ENCODE results near the gene NUDT4. TPM values are rescaled to one million over a fixed set of nuclear protein-coding genes. Genes with fewer than 3 reads are reported as not detected.

NUDT4 gene
- total and polyA plus RNA-seq, 9 of the 15 experiments (the other 6 are each of a cell fraction or from before 2014, with no cell fraction given): 38.1 to 164 (median 99.2) TPM

DNA sequence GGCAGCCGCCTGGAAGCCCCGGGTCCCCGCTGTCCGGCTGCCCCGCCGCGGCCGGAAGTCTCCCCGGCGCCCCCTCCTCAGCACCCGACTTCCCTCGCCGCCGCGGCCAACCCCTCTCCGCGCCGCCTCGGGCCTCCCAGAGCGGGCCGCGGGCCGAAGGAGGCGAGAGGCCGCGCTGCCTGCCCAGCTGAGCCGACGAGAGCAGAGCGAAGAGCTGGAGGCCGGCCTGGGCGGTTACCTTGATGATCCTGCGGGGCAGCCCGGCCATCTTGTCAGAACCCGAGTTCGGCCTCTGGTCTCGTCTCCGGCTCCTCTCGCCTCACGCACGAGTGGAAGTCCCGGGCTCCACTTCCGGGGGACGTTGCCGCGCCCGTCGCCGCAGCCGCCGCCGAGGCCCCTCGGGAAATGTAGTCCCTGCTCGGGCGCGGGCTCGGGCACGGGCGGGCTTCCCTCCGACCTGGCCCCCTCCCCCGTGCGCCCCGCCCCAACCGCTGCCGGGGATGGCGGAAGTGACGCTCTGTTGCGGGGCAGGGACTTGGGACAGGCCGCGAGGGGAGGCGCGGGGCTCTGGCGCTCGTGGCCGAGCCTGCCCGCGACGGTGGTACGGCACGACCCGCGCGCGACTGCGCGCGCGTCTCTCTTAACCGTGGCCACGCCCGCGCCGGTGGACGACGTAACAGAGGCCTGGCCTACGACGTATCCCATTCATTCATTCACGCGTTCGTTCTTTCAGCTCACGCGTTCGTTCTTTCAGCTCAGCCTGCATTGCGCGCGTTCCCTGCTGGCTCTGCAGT, 64.1 kb downstream of the NUDT4 start, which contains the start of gene UBE2N (continued):
- TF ChIP-seq ZNF766 (CRISPR knock-in tag; conservative IDR thresholded peaks at IDR 0.05) (peak; percentile 49; the same call in 1 of the 2 replicates), PHF20 (IDR thresholded peaks at IDR 0.05; ENCODE audit: partially characterized antibody) (peak; percentile 34), SIX5 (IDR thresholded peaks at IDR 0.05; ENCODE audit: borderline replicate concordance in 1 of 2, insufficient read depth in 1 of 2, low read depth in 1 of 2, low read length in 2 of 2) (peak; percentile 63 to 76), SETDB1 (IDR thresholded peaks at IDR 0.05; ENCODE audit: low read length) (no peak), MAZ (CRISPR knock-in tag; conservative IDR thresholded peaks at IDR 0.05 in 1 of 2, IDR thresholded peaks at IDR 0.05 in 1 of 2) (peak; percentile 96 to 98), NR2C1 (IDR thresholded peaks at IDR 0.05) (no peak; the same call in 1 of the 2 replicates), NR2C1 (tag; IDR thresholded peaks at IDR 0.05) (peak; percentile 88), POLR2B (IDR thresholded peaks at IDR 0.05; ENCODE audit: low read depth, partially characterized antibody) (peak; percentile 82), ZNF589 (CRISPR knock-in tag; IDR thresholded peaks at IDR 0.05; ENCODE audit: low read depth) (0 out of 2 replicates have a peak, but pooled peaks have one; percentile 18), BRD4 (IDR thresholded peaks at IDR 0.05) (no peak), NBN (IDR thresholded peaks at IDR 0.05; ENCODE audit: low read depth) (0 out of 2 replicates have a peak, but pooled peaks have one; percentile 46), POLR2G (IDR thresholded peaks at IDR 0.05; ENCODE audit: low read depth, low read length) (peak; percentile 95), POLR2A (conservative IDR thresholded peaks at IDR 0.05) (peak; percentile 93), CHD2 (IDR thresholded peaks at IDR 0.05; ENCODE audit: low read depth, low read length) (peak; percentile 90)
- TF ChIP-seq, protein P1, sequence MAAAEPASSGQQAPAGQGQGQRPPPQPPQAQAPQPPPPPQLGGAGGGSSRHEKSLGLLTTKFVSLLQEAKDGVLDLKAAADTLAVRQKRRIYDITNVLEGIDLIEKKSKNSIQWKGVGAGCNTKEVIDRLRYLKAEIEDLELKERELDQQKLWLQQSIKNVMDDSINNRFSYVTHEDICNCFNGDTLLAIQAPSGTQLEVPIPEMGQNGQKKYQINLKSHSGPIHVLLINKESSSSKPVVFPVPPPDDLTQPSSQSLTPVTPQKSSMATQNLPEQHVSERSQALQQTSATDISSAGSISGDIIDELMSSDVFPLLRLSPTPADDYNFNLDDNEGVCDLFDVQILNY (CRISPR knock-in tag; IDR thresholded peaks at IDR 0.05): 0 out of 2 replicates have a peak, but pooled peaks have one; percentile 56
- TF ChIP-seq, protein P2, sequence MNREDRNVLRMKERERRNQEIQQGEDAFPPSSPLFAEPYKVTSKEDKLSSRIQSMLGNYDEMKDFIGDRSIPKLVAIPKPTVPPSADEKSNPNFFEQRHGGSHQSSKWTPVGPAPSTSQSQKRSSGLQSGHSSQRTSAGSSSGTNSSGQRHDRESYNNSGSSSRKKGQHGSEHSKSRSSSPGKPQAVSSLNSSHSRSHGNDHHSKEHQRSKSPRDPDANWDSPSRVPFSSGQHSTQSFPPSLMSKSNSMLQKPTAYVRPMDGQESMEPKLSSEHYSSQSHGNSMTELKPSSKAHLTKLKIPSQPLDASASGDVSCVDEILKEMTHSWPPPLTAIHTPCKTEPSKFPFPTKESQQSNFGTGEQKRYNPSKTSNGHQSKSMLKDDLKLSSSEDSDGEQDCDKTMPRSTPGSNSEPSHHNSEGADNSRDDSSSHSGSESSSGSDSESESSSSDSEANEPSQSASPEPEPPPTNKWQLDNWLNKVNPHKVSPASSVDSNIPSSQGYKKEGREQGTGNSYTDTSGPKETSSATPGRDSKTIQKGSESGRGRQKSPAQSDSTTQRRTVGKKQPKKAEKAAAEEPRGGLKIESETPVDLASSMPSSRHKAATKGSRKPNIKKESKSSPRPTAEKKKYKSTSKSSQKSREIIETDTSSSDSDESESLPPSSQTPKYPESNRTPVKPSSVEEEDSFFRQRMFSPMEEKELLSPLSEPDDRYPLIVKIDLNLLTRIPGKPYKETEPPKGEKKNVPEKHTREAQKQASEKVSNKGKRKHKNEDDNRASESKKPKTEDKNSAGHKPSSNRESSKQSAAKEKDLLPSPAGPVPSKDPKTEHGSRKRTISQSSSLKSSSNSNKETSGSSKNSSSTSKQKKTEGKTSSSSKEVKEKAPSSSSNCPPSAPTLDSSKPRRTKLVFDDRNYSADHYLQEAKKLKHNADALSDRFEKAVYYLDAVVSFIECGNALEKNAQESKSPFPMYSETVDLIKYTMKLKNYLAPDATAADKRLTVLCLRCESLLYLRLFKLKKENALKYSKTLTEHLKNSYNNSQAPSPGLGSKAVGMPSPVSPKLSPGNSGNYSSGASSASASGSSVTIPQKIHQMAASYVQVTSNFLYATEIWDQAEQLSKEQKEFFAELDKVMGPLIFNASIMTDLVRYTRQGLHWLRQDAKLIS (CRISPR knock-in tag; IDR thresholded peaks at IDR 0.05): peak; percentile 57; the same call in 1 of the 2 replicates
- TF ChIP-seq, protein P3, sequence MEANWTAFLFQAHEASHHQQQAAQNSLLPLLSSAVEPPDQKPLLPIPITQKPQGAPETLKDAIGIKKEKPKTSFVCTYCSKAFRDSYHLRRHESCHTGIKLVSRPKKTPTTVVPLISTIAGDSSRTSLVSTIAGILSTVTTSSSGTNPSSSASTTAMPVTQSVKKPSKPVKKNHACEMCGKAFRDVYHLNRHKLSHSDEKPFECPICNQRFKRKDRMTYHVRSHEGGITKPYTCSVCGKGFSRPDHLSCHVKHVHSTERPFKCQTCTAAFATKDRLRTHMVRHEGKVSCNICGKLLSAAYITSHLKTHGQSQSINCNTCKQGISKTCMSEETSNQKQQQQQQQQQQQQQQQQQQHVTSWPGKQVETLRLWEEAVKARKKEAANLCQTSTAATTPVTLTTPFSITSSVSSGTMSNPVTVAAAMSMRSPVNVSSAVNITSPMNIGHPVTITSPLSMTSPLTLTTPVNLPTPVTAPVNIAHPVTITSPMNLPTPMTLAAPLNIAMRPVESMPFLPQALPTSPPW (CRISPR knock-in tag; IDR thresholded peaks at IDR 0.05): peak; percentile 98
- TF ChIP-seq, protein P4, sequence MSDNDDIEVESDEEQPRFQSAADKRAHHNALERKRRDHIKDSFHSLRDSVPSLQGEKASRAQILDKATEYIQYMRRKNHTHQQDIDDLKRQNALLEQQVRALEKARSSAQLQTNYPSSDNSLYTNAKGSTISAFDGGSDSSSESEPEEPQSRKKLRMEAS (CRISPR knock-in tag; IDR thresholded peaks at IDR 0.05): peak; percentile 87
